Activated CD4-positive, alpha-beta T cell treated with anti-CD3 and anti-CD28 coated beads for 24 hours (primary cell): ENCODE results near the gene NUMBL.
"Not testable (repeated sequence)": the region's sequence is repeated elsewhere in the genome, so short reads cannot be mapped to it uniquely, and the experiment has no call there.

Source experiments
- DNase-seq, 2 donors: peaks; one replicate each; pipeline ENCODE4 v3.0.0-alpha.2; 2020; ENCODE audit warnings: low read depth in 2 of 2

The NUMBL gene

GRCh38 chr19:40629346-40629745, 61.1 kb downstream of the NUMBL start:
- no peak for DNase-seq

- no peak for DNase-seq
Measured at GRCh38 chr19:40627486-40628279, 62.8 kb downstream of the NUMBL start.

GRCh38 chr19:40626918-40627317, 63.5 kb downstream of the NUMBL start:
- DNase-seq = no peak

- DNase-seq = no peak
Measured at GRCh38 chr19:40625406-40626120, 64.9 kb downstream of the NUMBL start.

GRCh38 chr19:40624369-40625153, 65.9 kb downstream of the NUMBL start:
- not testable (repeated sequence) for DNase-seq

GRCh38 chr19:40623403-40624251, 66.8 kb downstream of the NUMBL start:
- DNase-seq = no peak

- DNase-seq = no peak
Measured at GRCh38 chr19:40622773-40623075, 67.7 kb downstream of the NUMBL start.

GRCh38 chr19:40621966-40622772, 68.3 kb downstream of the NUMBL start:
- DNase-seq = no peak

GRCh38 chr19:40621283-40621682, 69.2 kb downstream of the NUMBL start:
- DNase-seq = no peak

- no peak for DNase-seq
Measured at GRCh38 chr19:40620161-40620485, 70.3 kb downstream of the NUMBL start.

GRCh38 chr19:40619333-40620160, 70.9 kb downstream of the NUMBL start:
- no peak for DNase-seq

GRCh38 chr19:40617961-40618360, 72.5 kb downstream of the NUMBL start:
- DNase-seq = no peak

GRCh38 chr19:40616941-40617340, 73.5 kb downstream of the NUMBL start:
- DNase-seq = no peak

- DNase-seq = no peak
Measured at GRCh38 chr19:40616178-40616577, 74.3 kb downstream of the NUMBL start.
